Measurements from ENCODE around the gene PFAS. TPM values are rescaled to one million over a fixed set of nuclear protein-coding genes. Genes with fewer than 3 reads are reported as not detected.

Gene PFAS
- total RNA-seq, 1 experiment from 2014 or later, result 246 TPM

GRCh38 chr17:8222630-8223355 is 26.3 kb upstream of the PFAS start (continued):
- TF ChIP-seq ZBTB43 (CRISPR knock-in tag; IDR thresholded peaks at IDR 0.05), result 0 out of 2 replicates have a peak, but pooled peaks have one; percentile 7
- TF ChIP-seq FOXJ3 (CRISPR knock-in tag; IDR thresholded peaks at IDR 0.05; ENCODE audit: borderline replicate concordance), result no peak
- TF ChIP-seq ARID4B (CRISPR knock-in tag; IDR thresholded peaks at IDR 0.05; ENCODE audit: borderline replicate concordance), result no peak; the same call in none of the 2 replicates
- TF ChIP-seq MXD4 (CRISPR knock-in tag; IDR thresholded peaks at IDR 0.05; ENCODE audit: borderline replicate concordance), result no peak
- no peak for TF ChIP-seq HMGA2 (CRISPR knock-in tag; IDR thresholded peaks at IDR 0.05)
- no peak for TF ChIP-seq FOXP1 (CRISPR knock-in tag; IDR thresholded peaks at IDR 0.05; ENCODE audit: borderline replicate concordance)
- no peak for TF ChIP-seq SMAD4 (CRISPR knock-in tag; IDR thresholded peaks at IDR 0.05)
- TF ChIP-seq, protein P1, sequence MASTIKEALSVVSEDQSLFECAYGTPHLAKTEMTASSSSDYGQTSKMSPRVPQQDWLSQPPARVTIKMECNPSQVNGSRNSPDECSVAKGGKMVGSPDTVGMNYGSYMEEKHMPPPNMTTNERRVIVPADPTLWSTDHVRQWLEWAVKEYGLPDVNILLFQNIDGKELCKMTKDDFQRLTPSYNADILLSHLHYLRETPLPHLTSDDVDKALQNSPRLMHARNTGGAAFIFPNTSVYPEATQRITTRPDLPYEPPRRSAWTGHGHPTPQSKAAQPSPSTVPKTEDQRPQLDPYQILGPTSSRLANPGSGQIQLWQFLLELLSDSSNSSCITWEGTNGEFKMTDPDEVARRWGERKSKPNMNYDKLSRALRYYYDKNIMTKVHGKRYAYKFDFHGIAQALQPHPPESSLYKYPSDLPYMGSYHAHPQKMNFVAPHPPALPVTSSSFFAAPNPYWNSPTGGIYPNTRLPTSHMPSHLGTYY (CRISPR knock-in tag; IDR thresholded peaks at IDR 0.05), result no peak
- peak; percentile 90; the same call in 1 of the 2 replicates for TF ChIP-seq ZNF232 (CRISPR knock-in tag; IDR thresholded peaks at IDR 0.05)
- no peak for TF ChIP-seq EMX1 (CRISPR knock-in tag; IDR thresholded peaks at IDR 0.05)
- TF ChIP-seq CREB1 (CRISPR knock-in tag; IDR thresholded peaks at IDR 0.05), result 0 out of 2 replicates have a peak, but pooled peaks have one; percentile 9
- no peak for TF ChIP-seq JUN (CRISPR knock-in tag; IDR thresholded peaks at IDR 0.05)
- TF ChIP-seq ZNF512 (CRISPR knock-in tag; IDR thresholded peaks at IDR 0.05; ENCODE audit: borderline replicate concordance), result no peak
- peak; percentile 37 for TF ChIP-seq FOXK1 (CRISPR knock-in tag; IDR thresholded peaks at IDR 0.05)
- TF ChIP-seq AR (CRISPR knock-in tag; IDR thresholded peaks at IDR 0.05), result no peak
- TF ChIP-seq NR1H2 (CRISPR knock-in tag; IDR thresholded peaks at IDR 0.05), result no peak
- TF ChIP-seq, protein P2, sequence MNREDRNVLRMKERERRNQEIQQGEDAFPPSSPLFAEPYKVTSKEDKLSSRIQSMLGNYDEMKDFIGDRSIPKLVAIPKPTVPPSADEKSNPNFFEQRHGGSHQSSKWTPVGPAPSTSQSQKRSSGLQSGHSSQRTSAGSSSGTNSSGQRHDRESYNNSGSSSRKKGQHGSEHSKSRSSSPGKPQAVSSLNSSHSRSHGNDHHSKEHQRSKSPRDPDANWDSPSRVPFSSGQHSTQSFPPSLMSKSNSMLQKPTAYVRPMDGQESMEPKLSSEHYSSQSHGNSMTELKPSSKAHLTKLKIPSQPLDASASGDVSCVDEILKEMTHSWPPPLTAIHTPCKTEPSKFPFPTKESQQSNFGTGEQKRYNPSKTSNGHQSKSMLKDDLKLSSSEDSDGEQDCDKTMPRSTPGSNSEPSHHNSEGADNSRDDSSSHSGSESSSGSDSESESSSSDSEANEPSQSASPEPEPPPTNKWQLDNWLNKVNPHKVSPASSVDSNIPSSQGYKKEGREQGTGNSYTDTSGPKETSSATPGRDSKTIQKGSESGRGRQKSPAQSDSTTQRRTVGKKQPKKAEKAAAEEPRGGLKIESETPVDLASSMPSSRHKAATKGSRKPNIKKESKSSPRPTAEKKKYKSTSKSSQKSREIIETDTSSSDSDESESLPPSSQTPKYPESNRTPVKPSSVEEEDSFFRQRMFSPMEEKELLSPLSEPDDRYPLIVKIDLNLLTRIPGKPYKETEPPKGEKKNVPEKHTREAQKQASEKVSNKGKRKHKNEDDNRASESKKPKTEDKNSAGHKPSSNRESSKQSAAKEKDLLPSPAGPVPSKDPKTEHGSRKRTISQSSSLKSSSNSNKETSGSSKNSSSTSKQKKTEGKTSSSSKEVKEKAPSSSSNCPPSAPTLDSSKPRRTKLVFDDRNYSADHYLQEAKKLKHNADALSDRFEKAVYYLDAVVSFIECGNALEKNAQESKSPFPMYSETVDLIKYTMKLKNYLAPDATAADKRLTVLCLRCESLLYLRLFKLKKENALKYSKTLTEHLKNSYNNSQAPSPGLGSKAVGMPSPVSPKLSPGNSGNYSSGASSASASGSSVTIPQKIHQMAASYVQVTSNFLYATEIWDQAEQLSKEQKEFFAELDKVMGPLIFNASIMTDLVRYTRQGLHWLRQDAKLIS (CRISPR knock-in tag; IDR thresholded peaks at IDR 0.05; ENCODE audit: borderline replicate concordance), result no peak
- TF ChIP-seq TEAD4 (CRISPR knock-in tag; IDR thresholded peaks at IDR 0.05), result no peak
- 0 out of 2 replicates have a peak, but pooled peaks have one; percentile 38 for TF ChIP-seq ZNF671 (CRISPR knock-in tag; IDR thresholded peaks at IDR 0.05)
- no peak; the same call in 1 of the 2 replicates for TF ChIP-seq USF2 (CRISPR knock-in tag; IDR thresholded peaks at IDR 0.05)
- TF ChIP-seq NR3C1 (CRISPR knock-in tag; conservative IDR thresholded peaks at IDR 0.05; ENCODE audit: low read depth), result no peak
- no peak for TF ChIP-seq ELF4 (CRISPR knock-in tag; IDR thresholded peaks at IDR 0.05; ENCODE audit: low read depth)

Measured in WTC11 (cell line).